ENCODE results near the gene CDIP1.

The CDIP1 gene

GRCh38 chr16:4515611-4516233 lies 22.9 kb downstream of the CDIP1 start:
- DNase-seq (ENCODE audit: low read depth in 1 of 2, low spot score in 1 of 2), result no peak

GRCh38 chr16:4514606-4515005 lies 24.0 kb downstream of the CDIP1 start:
- DNase-seq (ENCODE audit: low read depth in 1 of 2, low spot score in 1 of 2), result no peak

GRCh38 chr16:4513881-4514280 lies 24.7 kb downstream of the CDIP1 start:
- no peak for DNase-seq (ENCODE audit: low read depth in 1 of 2, low spot score in 1 of 2)

- no peak for DNase-seq (ENCODE audit: low read depth in 1 of 2, low spot score in 1 of 2)
These were observed 25.3 kb downstream of the CDIP1 start for GRCh38 chr16:4513086-4513860.

- DNase-seq (ENCODE audit: low read depth in 1 of 2, low spot score in 1 of 2), result no peak
These were observed 26.1 kb downstream of the CDIP1 start for GRCh38 chr16:4512473-4512872.

- no peak for DNase-seq (ENCODE audit: low read depth in 1 of 2, low spot score in 1 of 2)
These were observed 27.0 kb downstream of the CDIP1 start for GRCh38 chr16:4511441-4512082.

- no peak for DNase-seq (ENCODE audit: low read depth in 1 of 2, low spot score in 1 of 2)
These were observed 27.7 kb downstream of the CDIP1 start for GRCh38 chr16:4510747-4511426.

GRCh38 chr16:4510131-4510530 lies 28.4 kb downstream of the CDIP1 start:
- no peak for DNase-seq (ENCODE audit: low read depth in 1 of 2, low spot score in 1 of 2)

GRCh38 chr16:4509420-4509819 lies 29.2 kb downstream of the CDIP1 start:
- no peak for DNase-seq (ENCODE audit: low read depth in 1 of 2, low spot score in 1 of 2)

GRCh38 chr16:4508806-4509205 lies 29.8 kb downstream of the CDIP1 start:
- DNase-seq (ENCODE audit: low read depth in 1 of 2, low spot score in 1 of 2), result no peak

- DNase-seq (ENCODE audit: low read depth in 1 of 2, low spot score in 1 of 2), result no peak
These were observed 30.8 kb downstream of the CDIP1 start for GRCh38 chr16:4507588-4508345.

- DNase-seq (ENCODE audit: low read depth in 1 of 2, low spot score in 1 of 2), result peak; percentile 16 to 56
These were observed 32.1 kb downstream of the CDIP1 start for GRCh38 chr16:4506450-4506849.

- peak; percentile 14 to 53 for DNase-seq (ENCODE audit: low read depth in 1 of 2, low spot score in 1 of 2)
These were observed 33.0 kb downstream of the CDIP1 start for GRCh38 chr16:4505356-4506147.

GRCh38 chr16:4501071-4501478 lies 37.5 kb downstream of the CDIP1 start:
- no peak for DNase-seq (ENCODE audit: low read depth in 1 of 2, low spot score in 1 of 2)

- no peak for DNase-seq (ENCODE audit: low read depth in 1 of 2, low spot score in 1 of 2)
These were observed 38.3 kb downstream of the CDIP1 start for GRCh38 chr16:4500272-4500671.

- no peak for DNase-seq (ENCODE audit: low read depth in 1 of 2, low spot score in 1 of 2)
These were observed 39.4 kb downstream of the CDIP1 start for GRCh38 chr16:4499196-4499555.

GRCh38 chr16:4498546-4499195 lies 39.9 kb downstream of the CDIP1 start:
- DNase-seq (ENCODE audit: low read depth in 1 of 2, low spot score in 1 of 2), result no peak

GRCh38 chr16:4496305-4496704 lies 42.3 kb downstream of the CDIP1 start:
- no peak for DNase-seq (ENCODE audit: low read depth in 1 of 2, low spot score in 1 of 2)

GRCh38 chr16:4495766-4496165 lies 42.8 kb downstream of the CDIP1 start:
- no peak for DNase-seq (ENCODE audit: low read depth in 1 of 2, low spot score in 1 of 2)

Data from activated CD4-positive, alpha-beta T cell treated with anti-CD3 and anti-CD28 coated beads, Interleukin-2, amount 50 U/mL, for 24 hours (primary cell).